Measurements from ENCODE around the gene PLVAP. TPM values are rescaled to one million over a fixed set of nuclear protein-coding genes. Genes with fewer than 3 reads are reported as not detected.
A peak's percentile ranks its signal among the peaks of the same experiment; 100 is the strongest.

PLVAP gene, protein sequence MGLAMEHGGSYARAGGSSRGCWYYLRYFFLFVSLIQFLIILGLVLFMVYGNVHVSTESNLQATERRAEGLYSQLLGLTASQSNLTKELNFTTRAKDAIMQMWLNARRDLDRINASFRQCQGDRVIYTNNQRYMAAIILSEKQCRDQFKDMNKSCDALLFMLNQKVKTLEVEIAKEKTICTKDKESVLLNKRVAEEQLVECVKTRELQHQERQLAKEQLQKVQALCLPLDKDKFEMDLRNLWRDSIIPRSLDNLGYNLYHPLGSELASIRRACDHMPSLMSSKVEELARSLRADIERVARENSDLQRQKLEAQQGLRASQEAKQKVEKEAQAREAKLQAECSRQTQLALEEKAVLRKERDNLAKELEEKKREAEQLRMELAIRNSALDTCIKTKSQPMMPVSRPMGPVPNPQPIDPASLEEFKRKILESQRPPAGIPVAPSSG
- 100 to 1,000 TPM in 1 of 4 donors, 10 to 100 TPM in 3; 21.8 to 142 (median 78.8) TPM for total RNA-seq

GRCh38 chr19:17376935-17377600 is at the start of gene PLVAP:
TSS of gene PLVAP (minus strand) at chr19:17377342. CDS start at chr19:17377288, 54 bp downstream.
- Histone ChIP-seq H3K27me3 (peaks cover 0 to 17% of the 10 kb centered on the region in 2 donors), H3K4me3 (peak within 1 kb of the TSS in 1 of 4 donors; percentile 34), H3K9me3 (no peaks in the 10 kb centered on the region), H3K36me3 (no peaks in the 10 kb centered on the region), H3K27ac (no peak within 1 kb of the TSS), H3K4me1 (peaks cover 0 to 4% (median 0%) of the 10 kb centered on the region in 4 donors)
- 56 to 57% methylated on average over 34 to 39 of the region's 39 CpGs for WGBS, 2 donors
- no peak for TF ChIP-seq POLR2A (IDR thresholded peaks at IDR 0.05)
- peak in 1 of 2 donors; percentile 44 for TF ChIP-seq EP300 (IDR thresholded peaks at IDR 0.05)
- peak in 1 of 5 experiments; percentile 21 for TF ChIP-seq CTCF (IDR thresholded peaks at IDR 0.05)
- DNase-seq (ENCODE audit: low spot score in 2 of 2), result no peak

DNA sequence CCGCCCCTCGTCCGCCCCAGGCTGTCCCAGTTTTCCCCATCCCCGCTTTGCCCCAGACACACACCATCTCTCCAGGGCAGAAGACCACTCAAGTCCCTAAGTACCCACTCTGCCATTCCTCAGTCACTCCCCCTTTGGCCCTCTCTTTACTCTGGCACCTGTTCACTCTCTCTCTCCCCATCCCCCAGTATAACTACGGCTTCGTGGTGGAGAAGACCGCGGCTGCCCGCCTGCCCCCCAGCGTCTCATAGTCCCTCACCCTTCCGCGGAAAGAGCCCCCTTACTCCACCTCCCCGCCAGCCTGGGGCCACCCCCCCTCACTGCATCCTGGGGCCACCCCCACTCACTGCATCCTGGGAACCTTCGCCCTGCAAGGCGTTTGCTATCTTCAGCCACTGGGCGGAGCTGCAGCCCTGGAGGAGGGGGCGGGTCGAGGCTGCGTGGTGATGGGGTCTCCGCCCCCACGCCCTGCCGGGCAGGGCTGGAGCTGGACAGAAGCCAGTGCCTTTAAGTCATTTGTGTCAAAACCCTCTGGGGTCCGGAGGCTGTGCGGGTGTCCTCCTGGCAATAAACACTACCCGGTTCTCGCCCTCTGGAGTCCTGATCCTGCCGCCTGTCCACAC is 47.7 kb upstream of the PLVAP start:
- Histone ChIP-seq H3K9me3 (no peaks in the 10 kb centered on the region), H3K27ac (no peak overlapping the region), H3K4me3 (no peak overlapping the region), H3K27me3 (no peaks in the 10 kb centered on the region), H3K36me3 (peaks cover 0 to 22% (median 0%) of the 10 kb centered on the region in 3 donors), H3K4me1 (peaks cover 0 to 22% (median 3%) of the 10 kb centered on the region in 4 donors)
- DNase-seq (ENCODE audit: low spot score in 2 of 2), result no peak
- TF ChIP-seq CTCF (IDR thresholded peaks at IDR 0.05), result peak in 3 of 5 experiments; percentile 33 to 49 (median 42)
- TF ChIP-seq EP300 (IDR thresholded peaks at IDR 0.05), result no peak
- TF ChIP-seq POLR2A (IDR thresholded peaks at IDR 0.05), result no peak
- 22 to 28% methylated on average over 22 to 27 of the region's 27 CpGs for WGBS, 2 donors

GRCh38 chr19:17423429-17424208 is 46.5 kb upstream of the PLVAP start:
- Histone ChIP-seq H3K4me1 (peaks cover 0 to 24% (median 3%) of the 10 kb centered on the region in 4 donors), H3K36me3 (peaks cover 0 to 22% (median 0%) of the 10 kb centered on the region in 3 donors), H3K9me3 (no peaks in the 10 kb centered on the region), H3K27me3 (no peaks in the 10 kb centered on the region), H3K4me3 (no peak overlapping the region), H3K27ac (no peak overlapping the region)
- 88 to 94% methylated on average over 20 of the region's 20 CpGs for WGBS, 2 donors
- no peak for DNase-seq (ENCODE audit: low spot score in 2 of 2)
- no peak for TF ChIP-seq EP300 (IDR thresholded peaks at IDR 0.05)
- no peak for TF ChIP-seq CTCF (IDR thresholded peaks at IDR 0.05)
- no peak for TF ChIP-seq POLR2A (IDR thresholded peaks at IDR 0.05)

GRCh38 chr19:17421942-17422341 is 44.8 kb upstream of the PLVAP start:
- Histone ChIP-seq H3K36me3 (peaks cover 0 to 22% (median 0%) of the 10 kb centered on the region in 3 donors), H3K4me3 (no peak overlapping the region), H3K4me1 (peaks cover 0 to 24% (median 3%) of the 10 kb centered on the region in 4 donors), H3K27ac (no peak overlapping the region), H3K9me3 (no peaks in the 10 kb centered on the region), H3K27me3 (no peaks in the 10 kb centered on the region)
- DNase-seq (ENCODE audit: low spot score in 2 of 2), result no peak
- TF ChIP-seq EP300 (IDR thresholded peaks at IDR 0.05) (no peak), CTCF (IDR thresholded peaks at IDR 0.05) (no peak), POLR2A (IDR thresholded peaks at IDR 0.05) (no peak)
- WGBS, 2 donors, result 94 to 96% methylated on average over 4 of the region's 4 CpGs
